H9 (cell line): ENCODE results near the gene PRR16. TPM values are rescaled to one million over a fixed set of nuclear protein-coding genes. Genes with fewer than 3 reads are reported as not detected.

Experiments used
- DNase-seq: peaks from one replicate; pipeline ENCODE4 v3.0.0-alpha.2; 2017
- H2AFZ ChIP-seq: one replicate; pipeline ENCODE4 v1.6.1; 2013; ENCODE audit warnings: mild to moderate bottlenecking, low read length, control low read depth, moderate library complexity
- H2AK5ac ChIP-seq: 2 replicates; pipeline ENCODE4 v1.6.1; 2013; ENCODE audit warnings: low read length, control low read depth, mixed read lengths; ENCODE audit not compliant: insufficient read length
- H2BK120ac ChIP-seq: one replicate; pipeline ENCODE4 v1.6.1; 2013; ENCODE audit warnings: low read depth, mild to moderate bottlenecking, low read length, control low read depth, inconsistent platforms; ENCODE audit not compliant: poor library complexity, severe bottlenecking
- H2BK12ac ChIP-seq: 2 replicates; pipeline ENCODE4 v1.6.1; 2013; ENCODE audit warnings: low read length, control low read depth, mixed read lengths, low read depth; ENCODE audit not compliant: insufficient read length
- H2BK15ac ChIP-seq: 2 replicates; pipeline ENCODE4 v1.6.1; 2013; ENCODE audit warnings: low read depth, low read length, control low read depth
- H2BK20ac ChIP-seq: one replicate; pipeline ENCODE4 v1.6.1; 2013; ENCODE audit warnings: low read depth, mild to moderate bottlenecking, low read length, control low read depth, inconsistent platforms; ENCODE audit not compliant: poor library complexity, severe bottlenecking
- H2BK5ac ChIP-seq: 2 replicates; pipeline ENCODE4 v1.6.1; 2013; ENCODE audit warnings: low read length, control low read depth, mixed read lengths; ENCODE audit not compliant: insufficient read length
- H3K14ac ChIP-seq: 2 replicates; pipeline ENCODE4 v1.6.1; 2013; ENCODE audit warnings: low read length, control low read depth; ENCODE audit not compliant: insufficient read depth
- H3K18ac ChIP-seq: 2 replicates; pipeline ENCODE4 v1.6.1; 2013; ENCODE audit warnings: low read depth, mild to moderate bottlenecking, mixed read lengths, low read length, control low read depth; ENCODE audit not compliant: insufficient read length
- H3K23ac ChIP-seq: 2 replicates; pipeline ENCODE4 v1.6.1; 2013; ENCODE audit warnings: low read length, control low read depth, mixed read lengths, low read depth; ENCODE audit not compliant: insufficient read length
- H3K23me2 ChIP-seq: 2 replicates; pipeline ENCODE4 v1.6.1; 2013; ENCODE audit warnings: low read depth, mild to moderate bottlenecking, mixed read lengths, low read length, control low read depth; ENCODE audit not compliant: insufficient read length, poor library complexity, severe bottlenecking
- H3K27ac ChIP-seq: 2 replicates; pipeline ENCODE4 v1.5.1; 2013; ENCODE audit warnings: low read length, control low read depth, mixed read lengths, low read depth; ENCODE audit not compliant: insufficient read length
- H3K27me3 ChIP-seq: 2 replicates; pipeline ENCODE4 v1.6.1; 2013; ENCODE audit warnings: low read length, control low read depth, inconsistent platforms; ENCODE audit not compliant: insufficient read depth
- H3K4ac ChIP-seq: 2 replicates; pipeline ENCODE4 v1.6.1; 2013; ENCODE audit warnings: low read depth, mild to moderate bottlenecking, control low read depth, inconsistent platforms, low read length, moderate library complexity
- H3K4me1 ChIP-seq: 2 replicates; pipeline ENCODE4 v1.6.1; 2013; ENCODE audit warnings: low read length, control low read depth, inconsistent platforms; ENCODE audit not compliant: insufficient read depth
- H3K4me2 ChIP-seq: 2 replicates; pipeline ENCODE4 v1.6.1; 2013; ENCODE audit warnings: low read length, control low read depth, mixed read lengths; ENCODE audit not compliant: insufficient read length, insufficient read depth
- H3K56ac ChIP-seq: 2 replicates; pipeline ENCODE4 v1.6.1; 2013; ENCODE audit warnings: low read depth, mild to moderate bottlenecking, mixed read lengths, low read length, control low read depth; ENCODE audit not compliant: insufficient read length
- H3K79me1 ChIP-seq: 2 replicates; pipeline ENCODE4 v1.6.1; 2013; ENCODE audit warnings: low read depth, mild to moderate bottlenecking, moderate library complexity, low read length, control low read depth, inconsistent platforms; ENCODE audit not compliant: insufficient read depth, poor library complexity, severe bottlenecking
- H3K79me2 ChIP-seq: 2 replicates; pipeline ENCODE4 v1.6.1; 2013; ENCODE audit warnings: low read length, control low read depth, inconsistent platforms; ENCODE audit not compliant: insufficient read depth
- H3K9ac ChIP-seq: 2 replicates; pipeline ENCODE4 v1.6.1; 2013; ENCODE audit warnings: low read length, control low read depth, mixed read lengths; ENCODE audit not compliant: insufficient read length; ENCODE audit errors: extremely low read depth
- H3K9me3 ChIP-seq: one replicate; pipeline ENCODE4 v1.6.1; 2013; ENCODE audit warnings: low read depth, low read length, inconsistent platforms; ENCODE audit not compliant: control insufficient read depth
- H3T11ph ChIP-seq: one replicate; pipeline ENCODE4 v1.6.1; 2013; ENCODE audit warnings: mild to moderate bottlenecking, low read length, control low read depth, inconsistent platforms
- H4K20me1 ChIP-seq: one replicate; pipeline ENCODE4 v1.6.1; 2013; ENCODE audit not compliant: control insufficient read depth, insufficient read length, insufficient read depth
- H4K5ac ChIP-seq: 2 replicates; pipeline ENCODE4 v1.6.1; 2013; ENCODE audit warnings: low read depth, mild to moderate bottlenecking, mixed read lengths, low read length, control low read depth; ENCODE audit not compliant: insufficient read length
- H4K8ac ChIP-seq: replicated peaks from 2 replicates; pipeline ENCODE4 v1.6.1; 2013; ENCODE audit warnings: low read length, control low read depth, mixed read lengths, low read depth; ENCODE audit not compliant: insufficient read length
- H4K91ac ChIP-seq: 2 replicates; pipeline ENCODE4 v1.6.1; 2013; ENCODE audit warnings: low read depth, mild to moderate bottlenecking, moderate library complexity, mixed read lengths, low read length, control low read depth; ENCODE audit not compliant: insufficient read length
- H3K27ac Mint-ChIP-seq, 3 experiments: 2 replicates in 2 of 3; 3 replicates in 1 of 3; pipeline ENCODE4 v1.8.0; 2020 to 2021; ENCODE audit warnings: mixed read lengths in 3 of 3, mild to moderate bottlenecking in 1 of 3, moderate library complexity in 1 of 3
- H3K27me3 Mint-ChIP-seq: 2 replicates; pipeline ENCODE4 v1.8.0; 2021; ENCODE audit warnings: low read depth, mild to moderate bottlenecking, moderate library complexity, mixed read lengths
- H3K36me3 Mint-ChIP-seq, 3 experiments: 2 replicates in 2 of 3; 3 replicates in 1 of 3; pipeline ENCODE4 v1.8.0; 2020 to 2021; ENCODE audit warnings: low read depth in 3 of 3, mixed read lengths in 3 of 3; ENCODE audit not compliant: insufficient read depth in 1 of 3
- H3K4me1 Mint-ChIP-seq, 2 experiments: 2 replicates each; pipeline ENCODE4 v1.8.0; 2020; ENCODE audit warnings: mixed read lengths in 2 of 2
- H3K4me3 Mint-ChIP-seq, 2 experiments: 2 replicates in 1 of 2; 3 replicates in 1 of 2; pipeline ENCODE4 v1.8.0; 2020 to 2021; ENCODE audit warnings: mild to moderate bottlenecking in 2 of 2, mixed read lengths in 2 of 2, moderate library complexity in 1 of 2
- H3K9me3 Mint-ChIP-seq, 2 experiments: 2 replicates in 1 of 2; 3 replicates in 1 of 2; pipeline ENCODE4 v1.8.0; 2020; ENCODE audit warnings: mild to moderate bottlenecking in 2 of 2, mixed read lengths in 2 of 2, moderate library complexity in 1 of 2
- CTCF ChIP-seq: fragments of 200-600 bp; sonication (generic); conservative IDR thresholded peaks from 3 replicates; pipeline ENCODE4 v1.8.0; 2021; ENCODE audit warnings: antibody characterized with exemption, mild to moderate bottlenecking
- WGBS: extraction: QIAGEN DNeasy Blood & Tissue Kit; methylation state at CpG from one replicate; pipeline ENCODE4 v1.1.7; 2013; ENCODE audit warnings: missing lambda C conversion rate, low lambda C conversion rate, mixed read lengths; ENCODE audit not compliant: insufficient read length; ENCODE audit errors: extremely low coverage; 5-methylcytosine and 5-hydroxymethylcytosine counted together
- total RNA-seq: library from RNA; stranded (reverse); gene quantifications from 2 replicates; pipeline ENCODE4 v1.2.1, GENCODE V29; 2021

Gene PRR16
- total RNA-seq, 1 experiment from 2014 or later = 0.13 TPM

GRCh38 chr5:120604884-120605283 is 140.8 kb downstream of the PRR16 start:
- Histone ChIP-seq H3K23ac (no peak overlapping the region), H3K4me1 (no peaks in the 10 kb centered on the region), H2AK5ac (no peak overlapping the region), H2BK12ac (no peak overlapping the region), H2BK20ac (no peak overlapping the region), H4K5ac (no peak overlapping the region), H4K8ac (no peak overlapping the region), H3K79me1 (no peaks in the 10 kb centered on the region), H3K79me2 (no peaks in the 10 kb centered on the region), H3K27me3 (no peaks in the 10 kb centered on the region), H2BK5ac (no peak overlapping the region), H4K20me1 (no peaks in the 10 kb centered on the region), H3K4me2 (no peak overlapping the region), H3K18ac (no peak overlapping the region), H4K91ac (no peak overlapping the region), H3K4ac (no peak overlapping the region), H3K23me2 (no peaks in the 10 kb centered on the region), H3K56ac (no peak overlapping the region), H3T11ph (no peak overlapping the region), H2BK120ac (no peak overlapping the region), H3K27ac (no peak overlapping the region), H3K9ac (no peak overlapping the region), H3K14ac (no peak overlapping the region), H2AFZ (no peak overlapping the region), H3K9me3 (no peaks in the 10 kb centered on the region), H2BK15ac (no peak overlapping the region)
- no peaks in the 10 kb centered on the region for H3K27me3 Mint-ChIP-seq
- no CpG with 5 or more reads among the region's 2 CpGs for WGBS
- peaks cover 0 to 3% of the 10 kb centered on the region in 2 experiments; a peak in 2 of 5 replicates for H3K9me3 Mint-ChIP-seq
- H3K4me3 Mint-ChIP-seq = no peak overlapping the region
- TF ChIP-seq CTCF = no peak
- no peak overlapping the region for H3K27ac Mint-ChIP-seq
- DNase-seq = no peak
- no peaks in the 10 kb centered on the region for H3K36me3 Mint-ChIP-seq
- peaks cover 4 to 5% of the 10 kb centered on the region in 2 experiments; a peak in 3 of 4 replicates for H3K4me1 Mint-ChIP-seq
